GM18502 (cell line): Measurements from ENCODE around the gene JADE2.
"Not testable (repeated sequence)": the region's sequence is repeated elsewhere in the genome, so short reads cannot be mapped to it uniquely, and the experiment has no call there.

ENCODE experiments used
- ATAC-seq: cut with Tn5 transposase; IDR thresholded peaks from one replicate; pipeline ENCODE4 v1.9.1; 2021; ENCODE audit warnings: mild to moderate bottlenecking; ENCODE audit not compliant: unreplicated experiment, poor library complexity

Gene JADE2

DNA sequence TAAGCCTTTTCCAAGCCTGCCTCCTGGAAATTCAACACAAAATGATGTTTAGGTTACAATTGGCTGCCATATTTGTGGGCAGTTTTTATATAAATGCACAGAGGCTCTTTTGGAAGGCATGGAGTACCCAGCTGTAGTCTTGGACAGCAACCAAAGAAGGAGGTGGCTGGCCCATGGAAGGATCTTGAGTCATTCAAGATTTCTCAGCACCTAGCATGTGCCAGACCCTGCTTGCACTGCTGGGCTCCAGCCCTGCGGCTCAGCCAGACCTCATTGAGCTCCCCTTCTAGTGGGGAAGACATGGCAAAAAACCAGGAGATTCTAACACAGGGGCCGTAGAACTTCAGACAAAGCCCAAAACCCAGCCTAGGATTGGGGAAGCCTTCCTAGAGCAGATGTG, 22.1 kb downstream of the JADE2 start:
- ATAC-seq = no peak

DNA sequence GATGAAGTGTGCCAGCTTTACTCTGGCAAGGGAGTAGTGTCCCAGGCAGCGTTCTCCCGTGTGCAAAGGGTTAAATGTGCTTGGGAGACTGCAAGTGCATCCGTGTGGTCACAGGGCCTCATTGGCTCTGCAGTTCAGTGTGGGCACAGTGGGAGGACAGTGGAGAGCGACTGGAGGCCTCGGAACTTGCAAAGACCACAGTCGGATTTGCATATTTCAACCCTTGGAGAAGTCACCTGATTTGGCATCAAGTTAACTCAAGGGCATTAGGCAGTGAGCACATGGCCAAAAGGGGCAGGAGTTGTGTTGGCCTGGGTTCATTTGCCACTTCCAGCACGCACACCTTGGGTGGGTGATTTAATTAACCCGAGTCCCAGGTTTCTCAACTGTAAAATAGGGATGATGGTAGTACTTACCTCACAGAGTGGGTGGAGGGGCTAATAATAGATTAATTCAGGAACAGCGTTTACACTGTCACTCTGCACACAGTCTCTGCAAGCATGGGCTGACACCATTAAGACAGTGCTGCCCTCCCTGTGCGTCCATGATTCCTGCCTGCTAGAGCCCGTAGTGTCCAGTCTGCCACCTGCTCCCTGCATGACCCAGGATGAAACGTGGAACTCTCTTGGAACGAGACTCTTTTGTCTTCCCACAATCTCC, 22.7 kb downstream of the JADE2 start:
- no peak for ATAC-seq

DNA sequence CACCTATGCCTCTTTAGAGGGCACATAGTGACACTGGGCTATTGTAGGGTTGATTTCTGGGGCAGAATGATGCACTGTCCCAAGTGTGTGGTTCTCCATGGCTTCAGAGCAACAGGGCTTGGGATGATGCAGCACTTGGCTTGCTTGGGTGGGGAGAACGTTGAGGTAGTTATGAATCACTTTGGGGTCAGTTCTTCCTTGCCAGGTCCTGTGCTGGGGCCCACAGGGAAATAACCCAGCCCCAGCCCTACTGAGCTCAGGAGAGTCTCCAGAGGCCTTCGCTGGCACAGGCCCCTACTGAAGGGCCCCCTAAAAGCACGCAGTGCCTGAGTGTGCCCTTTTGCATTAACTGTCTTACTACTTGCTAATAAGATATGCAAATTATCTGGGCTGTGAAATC, 24.2 kb downstream of the JADE2 start:
- no peak for ATAC-seq

DNA sequence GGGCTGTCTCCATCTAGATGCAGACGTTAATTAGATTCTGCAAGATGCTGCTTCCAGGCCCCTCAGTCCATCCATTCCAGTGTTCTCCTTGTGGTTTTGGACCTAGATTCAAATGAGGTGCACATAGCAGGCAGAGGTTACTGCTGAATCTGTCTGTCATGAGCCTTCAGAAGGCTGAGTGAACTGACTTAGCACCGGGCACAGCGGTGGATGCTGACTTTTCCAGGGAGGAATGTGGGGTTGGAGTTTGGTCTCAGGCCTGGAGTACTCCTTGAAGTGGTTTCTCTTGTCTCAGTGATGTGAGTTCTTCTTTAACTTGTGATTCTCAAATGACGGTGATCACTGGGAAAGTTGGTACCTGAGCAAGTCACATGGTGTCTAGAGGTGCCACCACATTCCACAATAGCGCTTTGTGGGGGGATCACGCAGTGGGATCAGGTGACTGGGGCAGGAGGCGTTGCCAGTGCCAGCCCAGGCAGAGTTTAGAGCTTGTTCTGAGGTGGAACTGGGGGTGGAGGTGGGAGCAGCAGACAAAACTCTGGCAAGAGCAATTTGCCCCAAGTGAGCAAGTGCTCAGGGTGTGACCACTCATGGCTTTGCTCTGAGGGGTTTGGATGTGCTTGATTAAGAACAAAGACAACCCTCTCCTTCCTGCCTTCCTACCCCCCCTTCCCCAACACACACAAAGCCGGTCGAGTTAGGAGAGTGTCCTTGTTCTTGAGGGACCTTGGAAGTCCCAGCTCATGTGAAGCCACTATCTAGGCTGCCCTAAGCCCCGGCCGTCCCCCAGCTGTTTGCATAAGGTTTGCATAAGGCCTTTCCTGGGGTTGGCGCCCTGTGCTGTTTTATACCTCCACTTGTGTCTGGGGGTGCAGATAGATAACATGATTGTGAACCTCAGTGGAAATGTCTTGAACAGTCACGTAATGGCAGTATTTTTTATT, 25.1 kb downstream of the JADE2 start:
- ATAC-seq = no peak

DNA sequence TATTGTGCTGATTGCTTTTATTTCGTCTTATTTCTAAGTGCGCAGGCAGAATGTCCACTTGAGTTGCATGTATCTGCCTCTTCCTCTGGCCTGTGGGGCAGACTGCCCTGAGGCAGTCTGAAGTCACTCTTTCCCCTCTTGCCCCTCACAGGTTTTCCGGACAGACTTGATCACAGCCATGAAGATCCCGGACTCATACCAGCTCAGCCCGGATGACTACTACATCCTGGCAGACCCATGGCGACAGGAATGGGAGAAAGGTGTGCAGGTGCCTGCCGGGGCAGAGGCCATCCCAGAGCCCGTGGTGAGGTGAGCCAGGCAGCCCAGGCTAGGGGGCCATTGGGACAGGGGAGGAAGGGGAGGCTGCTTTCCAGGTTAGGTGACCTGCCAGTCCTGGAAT, 26.4 kb downstream of the JADE2 start:
- no peak for ATAC-seq

DNA sequence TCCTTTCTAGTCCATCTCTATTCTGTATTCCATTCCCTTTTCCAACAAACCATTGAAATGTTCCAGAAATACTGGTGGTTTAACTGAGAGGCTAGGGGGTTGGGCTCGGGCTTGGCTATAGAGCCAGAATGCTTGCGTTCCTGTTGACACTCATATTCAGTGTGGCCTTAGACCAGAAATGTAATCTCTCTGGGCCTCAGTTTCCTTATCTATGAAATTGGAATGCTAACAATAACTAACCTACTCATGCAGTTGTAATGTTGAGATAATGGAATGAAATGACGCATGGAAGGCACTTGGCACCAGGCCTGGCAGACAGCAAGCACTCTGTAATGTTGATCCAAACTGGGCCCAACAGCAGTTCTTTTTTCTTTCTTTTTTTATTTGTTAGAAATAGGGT, 26.8 kb downstream of the JADE2 start:
- ATAC-seq = no peak

DNA sequence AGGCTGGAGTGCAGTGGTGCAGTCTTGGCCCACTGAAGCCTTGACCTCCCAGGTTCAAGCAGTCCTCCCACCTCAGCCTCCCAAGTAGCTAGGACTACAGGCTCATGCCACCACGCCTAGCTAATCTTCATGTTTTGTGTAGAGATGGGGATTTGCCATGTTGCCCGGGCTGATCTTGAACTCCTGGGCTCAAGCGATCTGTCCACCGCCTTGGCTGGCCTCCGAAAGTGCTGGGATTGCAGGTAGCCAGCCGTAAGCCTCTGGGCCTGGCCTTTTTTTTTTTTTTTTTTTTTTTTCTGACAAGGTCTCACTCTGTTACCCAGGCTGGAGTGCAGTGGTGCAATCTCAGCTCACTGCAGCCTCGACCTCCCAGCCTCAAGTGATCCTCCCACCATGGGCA, 27.2 kb downstream of the JADE2 start:
- ATAC-seq = not testable (repeated sequence)

DNA sequence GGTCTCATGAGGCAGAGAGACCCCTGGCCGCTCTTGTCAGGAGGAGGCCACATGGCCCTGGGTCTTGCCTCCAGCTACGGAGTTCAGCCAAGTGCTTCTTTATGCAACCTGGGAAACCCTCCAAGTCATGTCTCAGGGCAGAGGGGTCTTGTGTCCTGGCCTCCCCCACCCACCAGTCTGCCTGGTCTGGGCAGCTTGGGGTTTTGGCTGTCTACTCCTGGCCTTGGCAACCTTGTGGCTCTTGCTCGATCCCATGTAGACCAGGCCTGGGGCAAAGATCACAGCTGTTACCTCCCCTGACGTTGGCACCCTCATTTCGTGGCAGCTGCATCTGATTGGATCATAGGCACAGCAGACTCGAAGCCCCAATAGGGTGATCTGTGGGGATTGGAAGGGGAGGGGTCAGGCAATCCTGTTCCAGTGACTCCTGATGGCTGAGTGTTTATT, 28.4 kb downstream of the JADE2 start:
- ATAC-seq = no peak

DNA sequence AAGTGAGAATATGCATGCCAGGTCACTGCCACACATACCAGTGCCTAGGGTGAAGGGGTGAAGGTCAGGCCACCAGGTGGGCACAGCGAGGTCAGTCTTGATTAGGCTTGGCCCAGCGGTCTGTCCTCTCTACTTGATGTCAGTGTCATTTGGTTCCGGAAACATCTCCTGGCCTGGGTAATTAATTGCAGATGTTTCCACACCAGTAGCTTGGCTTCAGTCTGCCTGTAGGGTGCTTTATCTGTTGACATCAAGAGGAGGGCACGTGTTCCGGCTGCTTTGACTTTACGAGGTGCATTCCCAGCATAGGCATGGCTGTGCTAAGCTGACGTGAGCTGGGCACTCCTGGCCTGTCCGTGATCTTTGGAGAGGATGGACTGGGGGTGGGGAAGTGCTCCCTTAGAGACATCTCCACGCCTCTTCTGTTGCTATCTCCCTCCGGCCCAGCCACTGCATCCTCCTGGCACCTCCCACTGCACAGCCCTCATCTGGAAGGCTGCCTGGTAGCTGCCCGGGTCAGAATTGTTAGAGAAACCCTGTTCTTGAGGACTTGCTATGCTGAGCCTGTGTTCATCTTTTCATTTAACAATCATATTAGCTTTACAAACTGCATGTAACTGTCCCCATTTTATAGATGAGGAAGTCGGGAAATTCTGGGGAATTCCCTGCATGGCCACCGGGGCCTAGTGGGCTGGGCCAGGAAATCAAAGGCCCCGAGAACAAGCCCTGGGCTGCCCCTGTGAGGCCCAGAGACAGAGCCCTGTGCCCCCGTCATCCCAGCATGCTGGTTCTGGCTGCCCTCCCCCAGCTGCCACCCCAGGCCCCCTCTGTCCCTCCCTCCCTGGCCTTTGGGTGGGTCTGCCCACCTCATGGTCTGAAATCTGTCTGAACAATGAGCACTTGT, 29.1 kb downstream of the JADE2 start:
- peak; percentile 47 for ATAC-seq

DNA sequence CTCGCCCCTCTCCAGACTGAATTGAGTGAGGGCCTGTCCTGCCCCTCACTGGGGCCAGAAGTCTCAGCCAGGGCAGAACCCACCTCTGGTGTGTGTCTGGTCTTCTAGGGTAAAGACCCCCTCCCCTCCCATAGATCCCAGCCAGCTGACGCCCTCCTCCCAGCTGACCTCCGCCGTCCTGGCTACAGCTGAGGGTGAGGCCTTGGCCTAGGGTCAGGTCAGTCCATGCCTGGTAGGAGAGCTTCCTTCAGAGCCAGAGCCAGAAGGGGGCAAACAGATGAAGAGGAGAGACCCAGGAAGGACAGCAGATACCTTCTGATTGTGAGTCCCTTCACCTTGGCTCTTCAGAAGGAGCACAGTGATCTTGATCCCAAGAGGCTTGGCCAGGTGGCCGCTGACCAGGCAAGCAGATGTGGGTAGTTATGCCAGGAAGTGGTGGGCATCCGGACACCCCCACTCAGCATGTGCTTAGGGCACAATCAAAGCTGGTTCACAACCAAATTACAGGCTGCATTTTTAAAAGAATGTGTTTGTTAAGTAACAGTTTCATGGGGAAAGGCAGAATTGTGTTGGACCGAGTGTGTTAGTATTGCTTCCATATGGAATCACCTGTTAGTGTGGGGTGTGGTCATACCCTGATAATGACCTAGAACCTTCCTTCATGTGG, 29.9 kb downstream of the JADE2 start:
- no peak for ATAC-seq

DNA sequence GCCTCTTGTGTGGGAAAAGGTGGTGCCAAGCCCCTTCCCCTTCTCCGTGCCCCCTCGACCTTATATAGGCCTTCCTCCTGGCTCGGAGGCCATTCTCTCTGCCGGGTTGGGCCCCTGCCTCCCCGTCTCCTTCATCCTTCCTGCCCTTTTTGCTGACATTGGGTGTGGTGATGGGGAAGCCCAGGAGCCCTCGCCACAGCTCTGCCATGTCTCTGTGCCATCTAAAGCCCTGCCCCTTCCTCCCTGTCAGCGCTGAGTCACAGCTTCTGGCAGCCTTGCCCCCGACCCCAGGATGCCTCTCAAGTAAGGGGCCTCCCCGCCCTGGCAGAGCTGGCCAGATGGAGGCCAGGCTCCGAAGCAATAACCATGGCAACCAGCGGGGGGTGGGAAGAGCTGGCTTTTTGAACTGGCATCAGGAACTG, 30.4 kb downstream of the JADE2 start:
- ATAC-seq = peak; percentile 35

DNA sequence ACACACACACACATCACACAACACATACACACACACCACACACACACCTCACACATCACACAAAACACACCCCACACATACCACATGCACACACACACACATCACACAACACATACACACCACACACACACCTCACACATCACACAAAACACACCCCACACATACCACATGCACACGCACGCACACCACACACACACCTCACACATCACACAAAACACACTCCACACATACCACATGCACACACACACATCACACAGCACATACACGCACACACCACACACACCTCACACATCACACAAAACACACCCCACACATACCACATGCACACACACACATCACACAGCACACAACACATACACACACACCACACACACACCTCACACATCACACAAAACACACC, 31.1 kb downstream of the JADE2 start:
- not testable (repeated sequence) for ATAC-seq

DNA sequence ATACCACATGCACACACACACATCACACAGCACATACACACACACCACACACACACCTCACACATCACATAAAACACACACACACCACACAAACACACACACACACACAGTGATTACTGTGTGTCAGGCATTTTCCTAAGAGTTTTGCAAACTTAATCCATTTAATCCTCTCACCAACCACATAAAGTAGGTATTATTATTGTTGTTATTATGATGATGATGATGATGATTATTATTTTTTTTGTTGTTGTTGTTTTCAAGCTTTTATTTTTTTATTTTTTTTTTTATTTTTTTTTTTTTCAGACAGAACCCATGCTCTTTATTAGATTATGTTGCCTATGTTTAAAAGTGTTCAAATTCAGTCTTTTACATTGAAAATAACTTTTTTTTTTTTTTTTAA, 31.5 kb downstream of the JADE2 start:
- ATAC-seq = no peak

DNA sequence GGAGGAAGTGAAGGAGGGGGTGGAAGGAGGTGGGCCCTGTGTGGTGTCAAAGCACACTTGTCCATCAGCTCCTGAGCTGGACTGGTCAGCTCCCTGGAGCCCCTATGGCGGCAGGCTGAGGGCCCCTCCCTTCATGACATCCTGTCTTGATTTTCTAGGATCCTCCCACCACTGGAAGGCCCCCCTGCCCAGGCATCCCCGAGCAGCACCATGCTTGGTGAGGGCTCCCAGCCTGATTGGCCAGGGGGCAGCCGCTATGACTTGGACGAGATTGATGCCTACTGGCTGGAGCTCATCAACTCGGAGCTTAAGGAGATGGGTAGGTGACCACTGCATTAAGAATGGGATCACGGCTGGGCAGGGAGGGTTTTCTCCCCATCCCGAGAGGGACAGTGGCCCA, 34.2 kb downstream of the JADE2 start:
- no peak for ATAC-seq

DNA sequence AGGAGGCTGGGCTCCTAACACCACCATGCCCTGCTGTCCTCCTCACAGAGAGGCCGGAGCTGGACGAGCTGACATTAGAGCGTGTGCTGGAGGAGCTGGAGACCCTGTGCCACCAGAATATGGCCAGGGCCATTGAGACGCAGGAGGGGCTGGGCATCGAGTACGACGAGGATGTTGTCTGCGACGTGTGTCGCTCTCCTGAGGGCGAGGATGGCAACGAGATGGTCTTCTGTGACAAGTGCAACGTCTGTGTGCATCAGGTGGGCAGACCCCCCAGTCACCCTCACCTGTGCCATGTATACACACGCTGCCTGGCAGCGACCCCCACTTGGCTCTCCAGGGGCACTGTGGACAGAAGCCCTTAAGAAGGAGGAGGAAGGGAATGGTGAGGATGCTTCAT, 35.2 kb downstream of the JADE2 start:
- ATAC-seq = no peak

DNA sequence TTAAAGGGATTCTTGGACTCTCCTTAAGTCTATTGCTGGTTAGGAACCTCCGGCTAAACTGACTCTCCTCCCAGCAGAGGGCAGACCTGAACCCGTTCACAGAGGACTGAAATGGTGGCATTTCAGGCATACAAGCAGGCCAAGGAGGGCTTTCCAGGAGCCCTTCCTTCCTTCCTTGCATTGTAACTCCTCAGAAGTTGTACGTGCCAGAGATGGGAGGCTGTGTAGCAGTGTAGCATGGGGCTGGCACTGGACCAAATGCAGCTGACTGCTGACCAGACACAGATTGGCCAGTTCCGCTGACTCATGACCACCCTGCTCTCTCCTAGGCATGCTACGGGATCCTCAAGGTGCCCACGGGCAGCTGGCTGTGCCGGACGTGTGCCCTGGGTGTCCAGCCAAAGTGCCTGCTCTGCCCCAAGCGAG, 36.4 kb downstream of the JADE2 start:
- ATAC-seq = no peak

DNA sequence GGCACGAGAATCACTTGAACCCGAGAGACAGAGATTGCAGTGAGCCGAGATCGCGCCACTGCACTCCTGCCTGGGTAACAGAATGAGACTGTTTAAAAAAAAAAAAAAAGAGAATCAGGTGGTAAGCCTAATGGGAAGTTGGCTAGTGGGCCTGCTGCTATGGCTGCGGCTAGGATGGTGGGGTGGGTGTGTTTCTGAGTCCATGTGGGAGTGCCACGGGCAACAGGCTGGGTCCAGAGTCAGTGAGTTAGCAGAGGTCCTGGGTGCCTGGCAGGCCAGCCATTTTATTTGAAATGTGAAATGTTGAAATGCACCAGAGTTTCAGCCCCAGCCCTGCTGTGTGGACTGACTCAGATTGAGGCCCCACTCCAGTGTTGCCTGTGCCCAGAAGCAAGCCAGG, 37.8 kb downstream of the JADE2 start:
- ATAC-seq = no peak

DNA sequence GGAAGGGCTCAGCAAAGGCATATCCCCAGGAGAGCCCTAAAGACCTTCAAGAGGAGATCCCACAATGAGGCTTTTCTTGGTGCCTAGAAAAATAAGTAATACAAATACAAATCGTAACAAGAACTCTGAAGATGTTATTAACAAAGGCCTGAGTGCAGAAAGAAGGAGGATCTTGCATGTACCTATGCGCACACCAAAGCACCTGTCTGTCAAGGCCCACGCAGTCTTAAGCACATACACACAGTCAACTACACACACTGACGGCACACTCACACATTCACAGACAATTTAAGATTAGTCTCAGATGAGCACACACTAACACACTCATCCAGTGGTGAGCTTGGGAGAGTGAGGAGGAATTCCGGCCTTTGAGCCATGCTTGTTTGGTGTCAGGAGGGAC, 38.5 kb downstream of the JADE2 start:
- no peak for ATAC-seq

DNA sequence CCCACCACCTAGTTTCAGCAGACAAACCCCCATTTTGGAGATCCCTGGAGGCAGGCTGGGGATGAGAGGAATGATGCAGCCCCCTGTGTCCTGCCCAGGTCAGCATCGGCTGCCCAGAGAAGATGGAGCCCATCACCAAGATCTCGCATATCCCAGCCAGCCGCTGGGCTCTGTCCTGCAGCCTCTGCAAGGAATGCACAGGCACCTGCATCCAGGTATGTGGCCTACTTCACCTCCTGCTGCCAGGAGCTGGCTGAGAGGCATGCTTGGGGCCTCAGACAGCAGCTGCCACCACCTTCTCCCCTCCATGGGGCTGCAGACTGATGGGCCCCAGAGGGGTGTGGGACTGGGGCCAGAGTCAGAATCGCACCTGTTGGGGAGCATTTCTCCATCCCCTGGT, 38.9 kb downstream of the JADE2 start:
- ATAC-seq = no peak
